HepG2 (cell line): ENCODE results near the gene EARS2.

Source experiments
- CTCF ChIP-seq: sonication (generic); formaldehyde crosslinking; IDR thresholded peaks from 2 replicates; pipeline ENCODE4 v1.5.0; 2020; ENCODE audit warnings: mild to moderate bottlenecking, missing genetic modification reagents, moderate library complexity
- EZH2 ChIP-seq: conservative IDR thresholded peaks from 2 replicates; pipeline ENCODE4 v1.6.1; 2012; ENCODE audit warnings: mild to moderate bottlenecking, low read depth, low read length, moderate library complexity
- KDM4B ChIP-seq: sonication (generic); formaldehyde crosslinking; IDR thresholded peaks from 2 replicates; pipeline ENCODE4 v1.4.0; 2020; ENCODE audit warnings: missing genetic modification reagents
- PREB ChIP-seq: sonication (generic); formaldehyde crosslinking; IDR thresholded peaks from 2 replicates; pipeline ENCODE4 v1.4.0; 2020; ENCODE audit warnings: missing genetic modification reagents
- TF ChIP-seq, protein P1 (sequence below): sonication (generic); formaldehyde crosslinking; IDR thresholded peaks from 2 replicates; pipeline ENCODE4 v1.4.0; 2020; ENCODE audit warnings: mild to moderate bottlenecking, missing genetic modification reagents
- TF ChIP-seq, protein P2 (sequence below): IDR thresholded peaks from 2 replicates; pipeline ENCODE4 v1.6.1; 2012; ENCODE audit warnings: inconsistent platforms

- TF ChIP-seq, protein P1, sequence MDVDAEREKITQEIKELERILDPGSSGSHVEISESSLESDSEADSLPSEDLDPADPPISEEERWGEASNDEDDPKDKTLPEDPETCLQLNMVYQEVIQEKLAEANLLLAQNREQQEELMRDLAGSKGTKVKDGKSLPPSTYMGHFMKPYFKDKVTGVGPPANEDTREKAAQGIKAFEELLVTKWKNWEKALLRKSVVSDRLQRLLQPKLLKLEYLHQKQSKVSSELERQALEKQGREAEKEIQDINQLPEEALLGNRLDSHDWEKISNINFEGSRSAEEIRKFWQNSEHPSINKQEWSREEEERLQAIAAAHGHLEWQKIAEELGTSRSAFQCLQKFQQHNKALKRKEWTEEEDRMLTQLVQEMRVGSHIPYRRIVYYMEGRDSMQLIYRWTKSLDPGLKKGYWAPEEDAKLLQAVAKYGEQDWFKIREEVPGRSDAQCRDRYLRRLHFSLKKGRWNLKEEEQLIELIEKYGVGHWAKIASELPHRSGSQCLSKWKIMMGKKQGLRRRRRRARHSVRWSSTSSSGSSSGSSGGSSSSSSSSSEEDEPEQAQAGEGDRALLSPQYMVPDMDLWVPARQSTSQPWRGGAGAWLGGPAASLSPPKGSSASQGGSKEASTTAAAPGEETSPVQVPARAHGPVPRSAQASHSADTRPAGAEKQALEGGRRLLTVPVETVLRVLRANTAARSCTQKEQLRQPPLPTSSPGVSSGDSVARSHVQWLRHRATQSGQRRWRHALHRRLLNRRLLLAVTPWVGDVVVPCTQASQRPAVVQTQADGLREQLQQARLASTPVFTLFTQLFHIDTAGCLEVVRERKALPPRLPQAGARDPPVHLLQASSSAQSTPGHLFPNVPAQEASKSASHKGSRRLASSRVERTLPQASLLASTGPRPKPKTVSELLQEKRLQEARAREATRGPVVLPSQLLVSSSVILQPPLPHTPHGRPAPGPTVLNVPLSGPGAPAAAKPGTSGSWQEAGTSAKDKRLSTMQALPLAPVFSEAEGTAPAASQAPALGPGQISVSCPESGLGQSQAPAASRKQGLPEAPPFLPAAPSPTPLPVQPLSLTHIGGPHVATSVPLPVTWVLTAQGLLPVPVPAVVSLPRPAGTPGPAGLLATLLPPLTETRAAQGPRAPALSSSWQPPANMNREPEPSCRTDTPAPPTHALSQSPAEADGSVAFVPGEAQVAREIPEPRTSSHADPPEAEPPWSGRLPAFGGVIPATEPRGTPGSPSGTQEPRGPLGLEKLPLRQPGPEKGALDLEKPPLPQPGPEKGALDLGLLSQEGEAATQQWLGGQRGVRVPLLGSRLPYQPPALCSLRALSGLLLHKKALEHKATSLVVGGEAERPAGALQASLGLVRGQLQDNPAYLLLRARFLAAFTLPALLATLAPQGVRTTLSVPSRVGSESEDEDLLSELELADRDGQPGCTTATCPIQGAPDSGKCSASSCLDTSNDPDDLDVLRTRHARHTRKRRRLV (CRISPR knock-in tag), result no peak
- TF ChIP-seq EZH2 (no peak), CTCF (CRISPR knock-in tag) (no peak), PREB (CRISPR knock-in tag) (no peak), KDM4B (CRISPR knock-in tag) (no peak)
- TF ChIP-seq, protein P2, sequence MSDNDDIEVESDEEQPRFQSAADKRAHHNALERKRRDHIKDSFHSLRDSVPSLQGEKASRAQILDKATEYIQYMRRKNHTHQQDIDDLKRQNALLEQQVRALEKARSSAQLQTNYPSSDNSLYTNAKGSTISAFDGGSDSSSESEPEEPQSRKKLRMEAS, result no peak
Measured at GRCh38 chr16:23509441-23509754, 47.8 kb downstream of the EARS2 start.
